HUES6 (cell line): ENCODE measurements around the gene DNPH1.

Source experiments
- H3K27ac ChIP-seq: 2 replicates; pipeline ENCODE4 v1.7.0; 2013; ENCODE audit warnings: low read depth, mild to moderate bottlenecking, low read length, inconsistent platforms
- H3K27me3 ChIP-seq: 2 replicates; pipeline ENCODE4 v1.6.1; 2013; ENCODE audit warnings: low read length; ENCODE audit not compliant: control insufficient read depth, insufficient read depth
- H3K36me3 ChIP-seq: 2 replicates; pipeline ENCODE4 v1.6.1; 2013; ENCODE audit warnings: low read length; ENCODE audit not compliant: control insufficient read depth, insufficient read depth
- H3K4me1 ChIP-seq: 2 replicates; pipeline ENCODE4 v1.6.1; 2013; ENCODE audit warnings: low read length; ENCODE audit not compliant: control insufficient read depth, insufficient read depth
- H3K4me3 ChIP-seq: 2 replicates; pipeline ENCODE4 v1.5.1; 2013; ENCODE audit warnings: low read depth, low read length
- H3K9ac ChIP-seq: one replicate; pipeline ENCODE4 v1.6.1; 2013; ENCODE audit warnings: mild to moderate bottlenecking, low read length
- H3K9me3 ChIP-seq: 2 replicates; pipeline ENCODE4 v1.6.1; 2013; ENCODE audit warnings: low read depth, low read length; ENCODE audit not compliant: control insufficient read depth, insufficient read depth

DNPH1 gene

DNA sequence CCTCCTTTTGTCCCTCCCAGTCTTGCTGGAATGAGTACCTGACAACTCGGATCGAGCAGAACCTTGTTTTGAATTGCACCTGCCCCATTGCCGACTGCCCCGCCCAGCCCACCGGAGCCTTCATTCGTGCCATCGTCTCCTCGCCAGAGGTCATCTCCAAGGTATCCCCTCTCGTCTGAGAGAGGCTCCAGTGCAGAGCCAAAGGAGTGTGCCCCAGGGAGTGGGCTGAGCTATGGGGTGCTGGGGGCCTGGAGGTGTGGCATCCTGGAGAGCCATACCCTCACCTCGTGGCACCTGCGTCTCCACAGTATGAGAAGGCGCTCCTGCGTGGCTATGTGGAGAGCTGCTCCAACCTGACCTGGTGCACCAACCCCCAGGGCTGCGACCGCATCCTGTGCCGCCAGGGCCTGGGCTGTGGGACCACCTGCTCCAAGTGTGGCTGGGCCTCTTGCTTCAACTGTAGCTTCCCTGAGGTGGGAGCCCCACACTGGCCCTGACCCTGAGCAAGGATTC lies 8.8 kb downstream of the DNPH1 start:
- no peak overlapping the region for H3K9ac ChIP-seq
- H3K36me3 ChIP-seq, result peaks cover 27% of the 10 kb centered on the region
- no peak overlapping the region for H3K27ac ChIP-seq

DNA sequence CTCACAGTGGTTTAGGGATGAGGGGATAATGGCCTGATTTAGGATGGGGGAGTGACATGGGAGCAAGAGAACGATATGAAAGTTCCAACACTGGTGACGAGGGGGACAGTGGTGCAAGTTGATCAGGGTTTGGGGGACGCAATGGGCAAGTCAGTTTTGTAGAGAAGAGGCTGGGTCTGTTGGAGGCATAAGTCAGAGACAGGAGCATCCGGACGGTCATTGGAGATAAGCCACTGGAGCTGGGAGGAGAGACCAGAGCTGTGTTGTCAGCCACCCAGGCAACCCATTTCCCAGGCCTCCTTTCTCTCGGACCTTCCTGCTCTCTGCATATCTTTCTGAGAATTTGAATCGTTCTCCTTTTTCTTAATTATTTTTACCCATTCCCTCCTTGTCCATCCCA lies 9.5 kb downstream of the DNPH1 start:
- H3K4me3 ChIP-seq, result no peak overlapping the region
- H3K4me1 ChIP-seq, result no peaks in the 10 kb centered on the region; the same call in 1 of the 2 replicates
- H3K9me3 ChIP-seq, result no peaks in the 10 kb centered on the region
- H3K27me3 ChIP-seq, result no peaks in the 10 kb centered on the region
- peaks cover 25% of the 10 kb centered on the region for H3K36me3 ChIP-seq
- H3K9ac ChIP-seq, result no peak overlapping the region
- H3K27ac ChIP-seq, result no peak overlapping the region

More for the DNA sequence above, 8.8 kb downstream of the DNPH1 start:
- H3K27me3 ChIP-seq, result no peaks in the 10 kb centered on the region
- H3K4me1 ChIP-seq, result no peaks in the 10 kb centered on the region; the same call in 1 of the 2 replicates
- no peak overlapping the region for H3K4me3 ChIP-seq
- H3K9me3 ChIP-seq, result no peaks in the 10 kb centered on the region

DNA sequence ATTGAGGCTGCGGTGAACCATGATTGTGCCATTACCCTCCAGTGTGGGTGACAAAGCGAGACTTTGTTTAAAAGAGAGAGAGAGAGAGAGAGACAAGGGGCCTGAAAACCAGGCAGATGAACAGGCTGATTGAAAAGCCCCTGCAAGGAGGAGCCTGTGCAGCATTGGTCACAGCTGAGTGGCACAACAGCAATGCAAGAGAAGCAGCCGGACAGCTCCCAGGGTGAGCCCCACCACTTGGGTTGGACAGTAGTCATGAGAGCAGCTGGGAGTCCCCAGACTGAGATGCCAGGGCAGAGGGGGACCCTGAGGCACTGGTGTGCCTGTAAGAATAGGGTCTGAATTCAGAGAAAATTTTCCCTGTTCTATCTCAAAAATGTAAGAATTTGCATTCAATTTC lies 10.2 kb downstream of the DNPH1 start:
- no peak overlapping the region for H3K9ac ChIP-seq
- H3K4me1 ChIP-seq, result no peaks in the 10 kb centered on the region; the same call in 1 of the 2 replicates

DNA sequence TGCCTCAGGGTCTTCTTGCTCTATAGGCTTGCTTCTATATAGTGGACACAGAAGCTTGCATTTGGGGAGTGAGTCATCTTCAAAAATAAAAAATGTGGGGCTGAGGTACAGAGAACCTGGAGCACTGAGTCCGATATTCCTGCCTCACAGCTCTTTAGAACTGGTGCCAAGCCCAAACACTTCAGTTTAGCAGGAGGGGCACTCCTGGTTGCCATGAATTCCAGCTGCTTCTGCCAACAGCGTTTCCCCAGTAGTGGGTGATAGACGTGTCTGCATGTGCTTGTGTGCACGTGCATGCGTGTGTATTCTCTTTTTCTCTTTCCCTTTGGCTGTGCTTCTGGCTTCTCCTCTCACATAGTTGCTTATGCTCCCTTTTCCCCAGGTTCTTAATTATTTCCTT lies 11.9 kb downstream of the DNPH1 start:
- Histone ChIP-seq H3K9me3 (no peaks in the 10 kb centered on the region), H3K9ac (no peak overlapping the region), H3K4me3 (no peak overlapping the region), H3K27me3 (no peaks in the 10 kb centered on the region), H3K4me1 (no peaks in the 10 kb centered on the region), H3K27ac (no peak overlapping the region), H3K36me3 (peaks cover 8% of the 10 kb centered on the region)

More for the DNA sequence above, 10.2 kb downstream of the DNPH1 start:
- Histone ChIP-seq H3K27me3 (no peaks in the 10 kb centered on the region), H3K36me3 (peaks cover 23% of the 10 kb centered on the region), H3K4me3 (no peak overlapping the region), H3K9me3 (no peaks in the 10 kb centered on the region), H3K27ac (no peak overlapping the region)

DNA sequence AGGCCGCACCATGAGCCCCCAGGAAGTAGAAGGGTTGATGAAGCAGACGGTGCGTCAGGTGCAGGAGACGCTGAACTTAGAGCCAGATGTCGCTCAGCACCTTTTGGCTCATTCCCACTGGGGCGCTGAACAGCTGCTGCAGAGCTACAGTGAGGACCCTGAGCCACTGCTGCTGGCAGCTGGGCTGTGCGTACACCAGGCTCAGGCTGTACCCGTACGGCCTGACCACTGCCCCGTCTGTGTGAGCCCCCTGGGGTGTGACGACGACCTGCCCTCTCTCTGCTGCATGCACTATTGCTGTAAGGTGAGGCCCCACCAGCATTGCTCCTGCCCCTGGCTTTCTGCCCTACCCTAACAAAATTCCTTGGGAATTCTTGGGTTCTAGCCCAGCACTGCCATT lies 13.1 kb downstream of the DNPH1 start:
- H3K9me3 ChIP-seq, result no peaks in the 10 kb centered on the region
- H3K27me3 ChIP-seq, result no peaks in the 10 kb centered on the region
- H3K4me3 ChIP-seq, result no peak overlapping the region
- H3K36me3 ChIP-seq, result peaks cover 8% of the 10 kb centered on the region
- H3K4me1 ChIP-seq, result no peaks in the 10 kb centered on the region
- H3K9ac ChIP-seq, result no peak overlapping the region
- H3K27ac ChIP-seq, result no peak overlapping the region

DNA sequence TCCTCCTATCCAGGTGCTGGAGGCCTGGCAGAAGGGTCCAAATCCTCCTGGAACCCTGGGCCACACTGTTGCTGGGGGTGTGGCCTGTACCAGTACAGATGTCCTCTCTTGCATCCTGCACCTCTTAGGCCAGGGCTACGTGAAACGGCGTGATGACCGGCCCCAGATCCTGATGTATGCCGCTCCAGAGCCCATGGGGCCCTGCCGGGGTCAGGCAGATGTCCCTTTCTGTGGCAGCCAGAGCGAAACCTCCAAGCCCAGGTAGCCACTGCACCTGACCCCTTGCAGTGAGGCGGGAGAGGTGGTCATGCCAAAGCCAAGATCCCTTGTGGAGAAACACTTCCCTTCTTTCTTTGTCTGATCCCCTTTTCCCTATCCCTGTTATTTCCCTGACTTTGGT lies 14.2 kb downstream of the DNPH1 start:
- Histone ChIP-seq H3K27me3 (no peaks in the 10 kb centered on the region), H3K9ac (no peak overlapping the region), H3K4me1 (no peaks in the 10 kb centered on the region), H3K36me3 (no peaks in the 10 kb centered on the region), H3K4me3 (no peak overlapping the region), H3K9me3 (no peaks in the 10 kb centered on the region), H3K27ac (no peak overlapping the region)

DNA sequence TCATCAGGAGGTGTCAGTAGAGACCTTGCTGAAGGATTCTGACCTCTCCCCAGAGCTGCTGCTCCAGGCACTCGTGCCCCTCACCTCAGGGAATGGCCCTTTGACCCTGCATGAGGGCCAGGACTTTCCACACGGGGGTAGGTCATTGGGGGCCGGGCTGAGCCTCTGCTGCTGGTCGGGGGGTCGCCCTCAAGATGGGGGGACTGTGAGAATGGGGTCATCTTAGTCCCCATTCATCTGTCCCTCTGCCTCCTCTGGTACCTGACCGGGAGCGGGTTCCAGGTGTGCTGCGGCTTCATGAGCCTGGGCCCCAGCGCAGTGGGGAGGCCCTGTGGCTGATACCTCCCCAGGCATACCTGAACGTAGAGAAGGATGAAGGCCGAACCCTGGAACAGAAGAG lies 15.8 kb downstream of the DNPH1 start:
- H3K9ac ChIP-seq, result no peak overlapping the region
- H3K4me3 ChIP-seq, result no peak overlapping the region
- H3K27ac ChIP-seq, result no peak overlapping the region
- no peaks in the 10 kb centered on the region for H3K9me3 ChIP-seq
- H3K4me1 ChIP-seq, result no peaks in the 10 kb centered on the region
- no peaks in the 10 kb centered on the region for H3K36me3 ChIP-seq
- H3K27me3 ChIP-seq, result no peaks in the 10 kb centered on the region

DNA sequence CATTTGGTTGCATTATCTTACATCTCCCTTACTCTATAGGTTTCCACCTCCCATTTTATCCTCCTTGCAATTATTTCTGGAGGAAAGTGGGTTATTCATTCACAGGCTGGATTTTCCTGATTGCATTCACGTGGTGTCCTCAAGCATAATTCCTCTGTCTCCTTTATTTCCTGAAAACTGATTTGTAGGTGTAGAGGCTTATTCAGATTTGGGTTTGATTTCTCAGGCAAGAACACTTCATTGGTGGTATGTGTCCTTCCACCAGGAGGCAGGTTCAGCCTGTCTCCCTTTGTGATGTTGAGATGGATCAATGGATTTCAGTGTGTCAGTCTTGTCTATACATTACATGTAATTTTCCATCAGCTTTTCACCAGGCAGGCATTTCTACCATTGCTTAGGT lies 17.3 kb downstream of the DNPH1 start:
- Histone ChIP-seq H3K4me1 (no peaks in the 10 kb centered on the region), H3K9me3 (no peaks in the 10 kb centered on the region), H3K27me3 (no peaks in the 10 kb centered on the region), H3K27ac (no peak overlapping the region), H3K9ac (no peak overlapping the region), H3K4me3 (no peak overlapping the region), H3K36me3 (no peaks in the 10 kb centered on the region)

DNA sequence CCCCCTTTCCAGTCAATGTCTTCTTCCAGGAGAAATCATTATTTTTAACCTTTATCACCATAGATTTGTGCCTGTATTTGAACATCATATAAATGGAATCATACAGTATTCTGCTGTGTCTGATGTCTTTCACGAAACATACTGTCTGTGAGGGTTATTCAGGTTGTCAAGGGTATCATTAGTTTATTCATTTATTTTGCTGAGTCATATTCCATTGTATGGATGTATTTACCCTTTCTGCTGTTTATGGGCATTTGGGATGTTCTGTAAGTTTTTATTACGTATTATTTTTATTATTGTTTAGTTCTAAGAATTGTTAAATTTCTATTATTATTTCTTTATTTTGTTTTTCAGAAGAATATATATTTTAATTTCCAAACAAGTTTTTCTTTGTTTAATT lies 22.0 kb downstream of the DNPH1 start:
- no peaks in the 10 kb centered on the region for H3K36me3 ChIP-seq
- no peak overlapping the region for H3K4me3 ChIP-seq
- no peak overlapping the region for H3K9ac ChIP-seq
- H3K27me3 ChIP-seq, result no peaks in the 10 kb centered on the region
- no peaks in the 10 kb centered on the region for H3K9me3 ChIP-seq
- H3K4me1 ChIP-seq, result no peaks in the 10 kb centered on the region
- H3K27ac ChIP-seq, result no peak overlapping the region

DNA sequence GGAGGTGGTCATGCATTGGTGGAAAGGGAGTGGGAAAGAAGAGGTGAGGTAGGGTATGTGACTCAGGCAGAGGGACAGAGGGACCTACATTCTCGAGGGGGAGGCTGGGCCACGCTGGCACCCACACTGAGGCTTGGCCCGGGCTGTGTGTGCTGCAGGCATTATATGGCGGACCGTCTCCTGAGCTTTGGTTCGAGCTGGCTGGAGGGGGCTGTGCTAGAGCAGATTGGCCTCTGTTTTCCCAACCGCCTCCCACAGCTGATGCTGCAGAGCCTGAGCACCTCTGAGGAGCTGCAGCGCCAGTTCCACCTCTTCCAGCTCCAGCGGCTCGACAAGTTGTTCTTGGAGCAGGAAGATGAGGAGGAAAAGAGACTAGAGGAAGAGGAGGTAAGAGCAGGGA lies 23.4 kb downstream of the DNPH1 start:
- Histone ChIP-seq H3K27ac (no peak overlapping the region), H3K27me3 (no peaks in the 10 kb centered on the region), H3K36me3 (0 out of 2 replicates have a peak, but pooled peaks cover 2% of the 10 kb centered on the region), H3K9ac (no peak overlapping the region), H3K9me3 (no peaks in the 10 kb centered on the region), H3K4me3 (no peak overlapping the region), H3K4me1 (no peaks in the 10 kb centered on the region)

DNA sequence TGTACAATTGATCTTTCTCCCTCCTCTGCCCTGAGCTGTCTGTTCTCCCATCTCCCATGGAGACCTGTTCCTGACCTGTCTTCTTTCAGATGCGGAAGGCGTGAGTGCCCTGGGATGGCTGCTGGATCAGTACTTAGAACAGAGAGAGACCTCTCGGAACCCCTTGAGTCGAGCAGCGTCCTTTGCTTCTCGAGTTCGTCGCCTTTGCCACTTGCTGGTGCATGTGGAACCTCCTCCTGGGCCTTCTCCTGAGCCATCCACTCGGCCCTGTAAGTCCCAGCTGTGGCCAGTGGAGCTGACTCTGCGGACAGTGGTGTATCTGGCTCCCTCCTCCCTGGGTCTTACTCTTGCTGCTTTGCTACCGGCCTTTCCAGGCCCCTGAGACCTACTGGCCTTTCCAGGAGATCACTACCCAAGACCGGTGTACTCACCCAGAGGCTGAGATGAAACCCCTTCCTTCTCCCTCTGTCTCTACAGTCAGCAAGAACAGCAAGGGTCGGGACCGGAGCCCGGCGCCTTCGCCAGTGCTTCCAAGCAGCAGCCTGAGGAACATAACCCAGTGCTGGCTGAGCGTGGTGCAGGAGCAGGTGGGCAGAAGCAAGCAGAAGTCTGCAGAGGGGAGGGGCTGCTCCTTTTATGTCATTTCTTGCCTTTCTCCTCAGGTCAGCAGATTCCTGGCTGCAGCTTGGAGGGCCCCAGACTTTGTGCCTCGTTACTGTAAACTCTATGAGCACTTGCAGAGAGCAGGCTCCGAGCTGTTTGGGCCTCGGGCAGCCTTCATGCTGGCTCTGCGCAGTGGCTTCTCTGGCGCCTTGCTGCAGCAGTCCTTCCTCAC lies 24.8 kb downstream of the DNPH1 start:
- no peak overlapping the region for H3K27ac ChIP-seq
- H3K9ac ChIP-seq, result no peak overlapping the region
- no peaks in the 10 kb centered on the region for H3K27me3 ChIP-seq
- H3K4me3 ChIP-seq, result no peak overlapping the region
- no peaks in the 10 kb centered on the region for H3K9me3 ChIP-seq
- H3K36me3 ChIP-seq, result 0 out of 2 replicates have a peak, but pooled peaks cover 5% of the 10 kb centered on the region
- H3K4me1 ChIP-seq, result no peaks in the 10 kb centered on the region
